BE2C (cell line): Measurements from ENCODE around the gene RALGPS2.

Source experiments
- DNase-seq: peaks from one replicate; pipeline ENCODE4 v3.0.0-alpha.2; 2020
- H3K27me3 ChIP-seq: fragments of 250-450 bp; sonication (Bioruptor Pico); 2 replicates; pipeline ENCODE4 v1.5.1; 2020; ENCODE audit warnings: mild to moderate bottlenecking
- H3K36me3 ChIP-seq: fragments of 250-450 bp; sonication (Bioruptor Pico); 2 replicates; pipeline ENCODE4 v1.5.1; 2020; ENCODE audit warnings: mild to moderate bottlenecking
- H3K4me1 ChIP-seq: fragments of 250-450 bp; sonication (Bioruptor Pico); 2 replicates; pipeline ENCODE4 v1.5.1; 2020
- H3K4me3 ChIP-seq: 2 replicates; pipeline ENCODE4 v1.5.1; 2011; ENCODE audit warnings: low read depth, low read length
- H3K9me3 ChIP-seq: fragments of 250-450 bp; sonication (Bioruptor Pico); 2 replicates; pipeline ENCODE4 v1.5.1; 2020
- TF ChIP-seq, protein P1 (sequence below): IDR thresholded peaks from 2 replicates; pipeline ENCODE4 v1.5.1; 2012; ENCODE audit warnings: mild to moderate bottlenecking, low read depth, low read length

The RALGPS2 gene

DNA sequence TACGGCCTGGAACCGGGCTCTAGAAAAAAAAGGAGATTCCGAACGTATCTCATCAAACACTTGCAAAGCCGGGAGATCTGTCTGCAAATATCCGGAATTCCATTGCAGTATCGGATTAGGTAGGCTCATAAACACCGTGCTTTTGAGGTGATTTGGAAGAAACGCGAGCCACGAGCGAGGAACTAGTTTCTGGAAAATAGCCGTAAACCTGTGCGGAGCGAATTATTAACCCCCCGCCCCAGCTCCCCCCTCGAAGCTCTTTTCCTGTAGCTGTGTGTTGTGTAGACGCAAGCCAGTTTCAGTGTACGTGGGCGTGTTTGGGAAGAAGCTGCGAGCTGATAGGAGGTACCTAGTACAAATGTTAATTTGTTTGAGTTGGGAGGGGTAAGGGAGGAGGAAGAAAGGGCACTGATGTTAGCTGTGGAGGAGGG lies 1.1 kb downstream of the RALGPS2 start:
- Histone ChIP-seq H3K4me1 (no peaks in the 10 kb centered on the region), H3K27me3 (peaks cover 40% of the 10 kb centered on the region), H3K4me3 (peak overlapping the region; percentile 47), H3K9me3 (no peaks in the 10 kb centered on the region), H3K36me3 (no peaks in the 10 kb centered on the region)
- no peak for DNase-seq
- TF ChIP-seq, protein P1, sequence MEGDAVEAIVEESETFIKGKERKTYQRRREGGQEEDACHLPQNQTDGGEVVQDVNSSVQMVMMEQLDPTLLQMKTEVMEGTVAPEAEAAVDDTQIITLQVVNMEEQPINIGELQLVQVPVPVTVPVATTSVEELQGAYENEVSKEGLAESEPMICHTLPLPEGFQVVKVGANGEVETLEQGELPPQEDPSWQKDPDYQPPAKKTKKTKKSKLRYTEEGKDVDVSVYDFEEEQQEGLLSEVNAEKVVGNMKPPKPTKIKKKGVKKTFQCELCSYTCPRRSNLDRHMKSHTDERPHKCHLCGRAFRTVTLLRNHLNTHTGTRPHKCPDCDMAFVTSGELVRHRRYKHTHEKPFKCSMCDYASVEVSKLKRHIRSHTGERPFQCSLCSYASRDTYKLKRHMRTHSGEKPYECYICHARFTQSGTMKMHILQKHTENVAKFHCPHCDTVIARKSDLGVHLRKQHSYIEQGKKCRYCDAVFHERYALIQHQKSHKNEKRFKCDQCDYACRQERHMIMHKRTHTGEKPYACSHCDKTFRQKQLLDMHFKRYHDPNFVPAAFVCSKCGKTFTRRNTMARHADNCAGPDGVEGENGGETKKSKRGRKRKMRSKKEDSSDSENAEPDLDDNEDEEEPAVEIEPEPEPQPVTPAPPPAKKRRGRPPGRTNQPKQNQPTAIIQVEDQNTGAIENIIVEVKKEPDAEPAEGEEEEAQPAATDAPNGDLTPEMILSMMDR: no peak

DNA sequence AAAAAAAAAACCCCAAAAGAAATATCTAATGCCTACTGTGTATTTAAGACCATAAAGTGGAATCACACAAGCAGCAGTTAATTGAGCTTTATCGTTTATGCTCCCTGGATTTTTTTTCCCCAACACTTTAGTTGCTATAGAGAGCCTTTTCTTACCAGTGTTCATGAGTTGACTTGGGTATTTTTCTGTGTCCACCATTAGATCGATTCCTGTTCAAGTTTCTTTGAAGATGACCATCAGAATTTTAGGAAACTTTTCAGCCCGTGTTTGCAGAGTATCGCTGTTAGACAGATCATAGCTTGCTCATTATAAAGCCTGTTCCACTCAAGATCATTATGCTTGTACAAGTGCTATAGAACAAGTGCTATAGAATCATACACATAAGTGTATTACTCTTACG lies 1.5 kb downstream of the RALGPS2 start:
- peaks cover 40% of the 10 kb centered on the region for H3K27me3 ChIP-seq
- H3K4me1 ChIP-seq: no peaks in the 10 kb centered on the region
- TF ChIP-seq, protein P1: no peak
- no peaks in the 10 kb centered on the region for H3K36me3 ChIP-seq
- no peak for DNase-seq
- no peaks in the 10 kb centered on the region for H3K9me3 ChIP-seq
- no peak overlapping the region for H3K4me3 ChIP-seq

DNA sequence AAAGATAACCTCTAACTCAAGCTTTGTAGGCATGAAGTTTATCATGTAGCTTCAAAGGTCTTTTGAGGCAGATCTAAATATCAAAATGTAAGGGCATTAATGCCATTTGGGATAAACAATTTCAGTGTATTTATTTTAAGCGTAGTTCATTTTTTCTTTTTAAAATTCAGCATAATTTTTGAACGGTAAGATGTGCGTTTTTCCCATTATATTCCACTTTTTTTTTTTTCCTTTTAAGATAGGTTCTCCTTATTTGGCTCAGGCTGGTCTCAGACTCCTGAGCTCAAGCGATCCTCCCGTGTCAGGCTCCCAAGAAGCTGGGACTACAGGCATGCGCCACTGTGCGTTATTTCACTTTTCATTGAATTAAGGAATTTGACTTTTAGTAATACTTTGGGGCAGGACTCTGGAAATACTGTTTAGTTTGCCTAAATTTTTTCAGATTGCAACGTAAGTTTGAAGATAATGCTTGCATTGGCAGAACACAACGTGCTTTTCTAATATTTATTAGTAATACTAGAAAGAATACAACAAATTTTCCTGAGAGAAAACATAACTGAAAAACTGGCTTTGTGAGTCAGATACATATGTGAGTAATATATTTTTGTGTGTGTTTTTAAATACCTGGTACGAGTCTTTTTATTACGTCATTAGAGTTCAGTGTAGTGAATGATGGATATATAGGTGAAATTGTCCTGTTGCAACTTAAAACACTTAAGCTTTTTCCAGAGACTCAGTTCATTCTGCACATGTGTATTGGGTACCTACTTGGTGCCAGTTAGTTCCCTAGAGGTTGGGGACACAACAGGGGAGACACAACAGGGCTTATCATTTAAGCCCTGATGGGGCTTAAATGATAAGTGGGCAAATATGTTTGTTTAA lies 2.2 kb downstream of the RALGPS2 start:
- DNase-seq: no peak
- Histone ChIP-seq H3K9me3 (no peaks in the 10 kb centered on the region), H3K36me3 (no peaks in the 10 kb centered on the region), H3K4me3 (no peak overlapping the region), H3K4me1 (no peaks in the 10 kb centered on the region), H3K27me3 (peaks cover 40% of the 10 kb centered on the region)
- TF ChIP-seq, protein P1: no peak

DNA sequence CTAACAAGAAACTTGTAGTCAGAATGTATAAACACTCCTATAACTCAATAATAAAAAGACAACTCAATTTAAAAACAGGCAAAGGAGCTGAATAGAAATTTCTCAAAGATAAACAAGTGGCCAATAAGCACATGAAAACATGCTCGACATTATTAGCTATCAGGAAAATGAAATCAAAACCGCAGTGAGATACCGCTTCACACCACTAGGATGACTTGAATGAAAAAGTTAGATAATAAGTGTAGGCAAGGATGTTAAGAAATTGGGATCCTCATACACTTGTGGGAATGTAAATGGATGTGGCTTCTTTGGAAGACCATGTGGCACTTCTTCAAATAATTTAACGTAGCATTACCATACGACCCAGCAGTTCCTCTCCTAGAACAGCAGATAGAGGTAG lies 8.9 kb downstream of the RALGPS2 start:
- Histone ChIP-seq H3K36me3 (no peaks in the 10 kb centered on the region), H3K9me3 (no peaks in the 10 kb centered on the region), H3K4me1 (no peaks in the 10 kb centered on the region), H3K27me3 (peaks cover 2% of the 10 kb centered on the region), H3K4me3 (no peak overlapping the region)
- TF ChIP-seq, protein P1: peak; percentile 23
- DNase-seq: no peak

DNA sequence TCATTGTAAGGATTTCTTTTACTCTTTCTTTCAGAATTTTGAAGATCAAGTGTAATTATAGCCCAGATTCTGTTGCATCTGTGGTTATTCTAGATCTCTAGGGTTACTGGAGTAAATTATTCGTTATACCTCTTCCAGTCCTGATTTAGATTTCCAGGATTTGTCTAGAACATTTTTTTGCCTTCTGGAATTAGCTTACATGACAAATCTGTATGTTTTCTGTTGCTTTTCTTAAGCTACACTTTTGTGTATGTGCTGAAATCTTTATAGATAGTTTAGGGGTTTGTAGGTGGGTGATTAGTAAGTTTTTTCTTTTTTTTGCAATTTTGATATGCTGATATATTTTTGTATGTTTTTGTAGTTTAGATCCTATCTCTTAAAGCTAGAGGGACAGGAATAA lies 13.7 kb downstream of the RALGPS2 start:
- TF ChIP-seq, protein P1: no peak
- no peaks in the 10 kb centered on the region for H3K36me3 ChIP-seq
- no peaks in the 10 kb centered on the region for H3K9me3 ChIP-seq
- no peaks in the 10 kb centered on the region for H3K4me1 ChIP-seq
- no peak for DNase-seq
- no peak overlapping the region for H3K4me3 ChIP-seq
- H3K27me3 ChIP-seq: no peaks in the 10 kb centered on the region; the same call in 1 of the 2 replicates
